Amygdala (tissue), 56 donors: ENCODE measurements around the gene ROBO1.
A peak's percentile ranks its signal among the peaks of the same experiment; 100 is the strongest.

Experiments
- DNase-seq, 56 donors: peaks; one replicate each; lab custom pipeline; 2025; lab: John Stamatoyannopoulos, UW

ROBO1 gene

DNA sequence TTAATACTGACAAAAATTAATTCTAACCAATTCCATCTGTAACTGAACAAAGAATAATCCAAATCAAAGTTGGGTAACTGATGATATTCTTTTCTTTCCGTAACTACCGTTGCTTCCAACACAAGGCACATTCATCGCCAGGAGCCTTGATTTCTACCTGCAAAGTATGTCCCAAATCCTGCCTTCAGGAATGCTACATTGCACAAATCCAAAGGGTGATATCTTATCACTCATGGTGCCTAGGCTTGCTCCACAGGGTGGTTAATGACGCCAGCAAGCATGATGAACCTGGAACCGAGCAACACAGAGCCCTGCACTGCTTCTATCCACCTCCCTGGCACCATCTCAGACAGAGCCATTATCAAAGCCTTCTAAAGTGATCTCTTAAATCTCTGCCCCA is 772.7 kb downstream of the ROBO1 start:
- DNase-seq = no peak

DNA sequence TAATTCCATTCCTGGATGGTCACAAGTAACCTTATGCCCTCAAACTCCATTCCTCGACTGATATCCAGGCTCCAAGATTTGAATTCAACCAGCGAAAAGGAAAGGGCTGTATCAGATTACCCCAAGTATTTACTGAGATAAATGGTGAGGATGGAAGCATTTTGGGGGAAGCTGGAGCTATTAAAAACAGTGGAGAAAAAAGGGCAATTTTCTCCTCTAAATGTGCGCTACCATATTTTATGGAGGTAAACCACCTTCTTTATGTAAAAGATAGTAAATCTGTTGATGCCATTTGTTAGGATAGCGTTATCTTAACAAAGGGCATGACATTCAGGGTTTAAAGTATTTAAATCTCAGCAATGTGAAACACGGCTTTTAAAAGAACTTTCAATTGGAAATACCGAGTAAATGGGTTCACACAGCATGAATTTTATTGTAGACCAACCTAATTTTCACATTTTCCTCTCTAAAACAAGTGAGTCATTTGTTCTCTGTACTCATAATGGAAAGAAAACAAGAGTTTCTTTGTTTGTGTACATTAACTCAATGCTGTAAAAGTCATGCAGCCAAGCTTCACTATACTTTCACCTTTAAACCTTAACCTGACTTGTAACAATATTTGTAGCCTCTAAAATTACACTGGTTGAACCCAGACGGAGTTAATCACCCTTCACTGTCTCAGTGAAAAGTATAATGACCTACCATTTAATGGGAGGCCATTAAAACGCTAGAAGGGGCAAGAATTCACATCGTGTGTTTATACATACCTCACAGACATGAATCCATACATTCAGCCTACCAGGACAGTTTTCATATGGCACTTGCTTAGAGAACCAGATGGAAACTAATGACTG is 773.4 kb downstream of the ROBO1 start:
- no peak for DNase-seq

GRCh38 chr3:78993375-78993774 is 774.4 kb downstream of the ROBO1 start:
- no peak for DNase-seq

GRCh38 chr3:78992830-78993229 is 775.0 kb downstream of the ROBO1 start:
- no peak for DNase-seq

DNA sequence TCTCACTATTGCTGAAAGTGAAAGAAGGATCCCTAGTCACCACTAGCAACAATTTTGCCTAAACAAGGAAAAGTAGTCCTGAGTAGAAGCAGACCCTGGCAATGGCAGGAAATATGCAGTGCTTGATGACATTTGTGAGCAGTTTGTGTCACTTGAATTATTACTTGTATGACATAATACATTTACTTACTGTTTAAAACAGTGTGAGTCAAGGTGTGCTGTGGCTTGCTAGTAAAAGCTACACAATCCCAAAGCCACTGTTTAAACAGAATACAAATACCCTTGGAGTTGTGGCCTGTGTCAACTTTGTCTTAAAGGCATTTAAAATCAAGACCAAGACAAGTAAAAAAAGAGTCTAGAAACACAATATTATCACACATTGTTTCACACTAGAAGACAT is 775.4 kb downstream of the ROBO1 start:
- no peak for DNase-seq

- DNase-seq = no peak
Measured at GRCh38 chr3:78991656-78992055, 776.1 kb downstream of the ROBO1 start.

- no peak for DNase-seq
Measured at GRCh38 chr3:78990156-78990555, 777.6 kb downstream of the ROBO1 start.

DNA sequence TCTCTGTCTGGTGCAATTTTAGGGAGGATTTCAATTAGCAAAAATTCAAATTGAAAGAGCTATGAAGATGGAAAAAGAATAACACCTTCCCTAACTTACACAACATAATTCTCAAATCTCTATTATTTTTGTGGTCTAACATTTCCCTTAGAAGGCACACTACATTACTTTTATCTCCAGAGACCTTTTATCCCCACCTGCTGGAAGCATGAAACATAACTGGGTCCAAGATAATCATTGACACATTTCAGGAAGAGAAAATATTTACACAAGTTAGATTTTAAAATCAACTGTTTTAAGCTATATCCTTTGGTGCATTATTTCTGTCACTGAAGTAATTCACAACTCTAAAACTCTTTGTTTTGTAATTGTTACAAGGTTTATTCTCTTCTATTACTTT is 779.5 kb downstream of the ROBO1 start:
- DNase-seq = no peak

- no peak for DNase-seq
Measured at GRCh38 chr3:78986416-78987101, 781.2 kb downstream of the ROBO1 start.

DNA sequence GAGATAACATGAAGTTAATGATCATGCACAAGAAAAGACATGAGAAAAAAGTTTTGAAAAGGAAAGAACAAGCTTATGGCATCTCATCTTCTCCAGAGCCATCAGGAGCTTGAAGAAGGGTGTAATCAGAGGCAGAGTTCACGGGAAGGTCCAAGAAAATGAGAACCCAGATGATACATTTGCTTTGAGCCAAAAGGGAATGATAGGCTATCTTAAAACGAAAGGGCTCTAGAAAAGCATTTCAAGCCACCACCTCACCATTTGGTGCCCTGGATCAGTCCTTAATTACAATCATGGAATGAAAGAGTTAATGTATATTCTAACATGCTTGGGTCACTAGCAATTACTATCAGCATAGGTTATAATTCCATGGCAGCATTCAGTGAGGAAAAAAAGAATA is 781.8 kb downstream of the ROBO1 start:
- DNase-seq = no peak

GRCh38 chr3:78979028-78979427 is 788.8 kb downstream of the ROBO1 start:
- DNase-seq = no peak

- DNase-seq = no peak
Measured at GRCh38 chr3:78978037-78978436, 789.8 kb downstream of the ROBO1 start.

- no peak for DNase-seq
Measured at GRCh38 chr3:78977073-78977472, 790.7 kb downstream of the ROBO1 start.

GRCh38 chr3:78976200-78976599 is 791.6 kb downstream of the ROBO1 start:
- no peak for DNase-seq

DNA sequence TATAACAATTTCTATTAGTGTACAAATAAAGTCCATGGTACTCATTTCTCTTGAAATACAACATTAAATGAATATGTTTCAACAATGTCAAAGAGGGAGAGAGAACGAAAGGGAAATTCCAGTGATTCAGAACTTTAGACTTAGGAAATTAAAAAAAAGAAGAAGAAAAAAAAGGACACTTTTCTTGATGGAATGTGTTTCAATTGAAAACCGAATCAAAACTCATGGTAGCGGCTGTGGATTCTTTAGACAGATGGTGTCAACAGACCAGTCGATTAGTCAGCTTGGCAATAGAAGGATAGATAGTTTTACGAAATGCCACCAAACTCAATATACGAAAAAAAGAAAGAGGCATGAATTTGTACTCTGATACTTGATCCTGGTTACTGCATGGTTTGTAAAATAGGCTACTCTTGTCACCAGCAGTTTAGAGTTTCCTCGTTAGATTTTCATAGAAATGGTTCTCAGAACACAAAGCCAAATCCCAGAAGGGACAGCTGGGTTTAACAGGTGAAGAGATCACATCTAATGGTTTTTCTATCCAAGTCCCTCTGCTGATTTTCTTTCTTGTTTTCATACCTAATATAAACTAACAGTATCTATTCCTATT is 793.5 kb downstream of the ROBO1 start:
- DNase-seq = no peak

DNA sequence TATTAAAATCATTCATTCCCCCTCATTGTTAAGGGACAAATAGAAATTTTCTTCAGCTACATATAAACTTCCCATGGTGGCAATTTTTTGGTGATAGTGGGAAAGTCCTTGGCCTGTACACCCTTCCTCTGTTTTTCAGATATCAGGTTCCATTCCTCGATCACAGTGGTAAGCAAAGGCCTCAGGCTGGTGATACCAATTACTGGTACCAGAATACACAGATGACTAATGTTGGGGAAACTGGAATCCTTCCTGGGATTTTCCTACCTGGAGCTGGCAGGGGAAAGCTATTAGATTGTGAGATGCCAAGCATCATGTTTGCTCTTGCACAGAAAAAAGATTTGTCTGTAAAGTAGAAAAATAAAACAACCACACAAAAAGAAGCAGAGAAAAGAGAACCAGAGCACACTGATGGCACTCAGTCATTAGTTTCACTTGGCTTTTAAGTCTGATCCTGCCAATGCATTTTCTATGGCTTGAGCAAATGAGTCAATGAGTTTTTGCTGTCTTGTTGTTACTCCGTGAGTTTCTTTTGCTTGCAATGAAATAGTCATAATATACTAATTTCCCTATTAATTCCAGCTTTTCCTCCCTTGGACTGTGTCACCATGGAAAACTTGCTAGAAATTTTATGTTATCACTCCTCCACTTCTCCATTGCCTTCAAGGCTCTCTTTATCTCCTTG is 795.0 kb downstream of the ROBO1 start:
- DNase-seq = no peak

GRCh38 chr3:78970656-78971055 is 797.1 kb downstream of the ROBO1 start:
- no peak for DNase-seq

- peak in 25 of 56 donors; percentile 7 to 68 (median 34) for DNase-seq
Measured at GRCh38 chr3:78969483-78969882, 798.3 kb downstream of the ROBO1 start.

- DNase-seq = no peak
Measured at GRCh38 chr3:78967061-78967460, 800.7 kb downstream of the ROBO1 start.

DNA sequence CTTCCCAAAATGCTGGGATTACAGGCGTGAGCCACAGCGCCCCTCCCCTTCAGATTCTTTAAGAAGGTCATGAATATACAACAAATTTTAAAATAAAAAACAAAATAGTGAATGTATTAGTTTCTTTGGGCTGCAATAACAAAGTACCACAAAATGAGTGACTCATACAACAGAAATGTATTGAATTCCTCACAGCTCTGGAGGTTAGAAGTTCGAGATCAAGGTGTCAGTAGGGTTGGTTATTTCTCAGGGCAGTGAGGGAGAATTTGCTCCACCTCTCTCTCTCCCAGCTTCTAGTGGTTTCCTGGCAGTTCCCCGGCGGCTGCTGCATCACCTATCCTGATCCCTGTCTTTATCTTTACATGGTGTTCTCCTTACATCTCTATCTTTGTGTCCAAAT is 804.0 kb downstream of the ROBO1 start:
- DNase-seq = no peak

DNA sequence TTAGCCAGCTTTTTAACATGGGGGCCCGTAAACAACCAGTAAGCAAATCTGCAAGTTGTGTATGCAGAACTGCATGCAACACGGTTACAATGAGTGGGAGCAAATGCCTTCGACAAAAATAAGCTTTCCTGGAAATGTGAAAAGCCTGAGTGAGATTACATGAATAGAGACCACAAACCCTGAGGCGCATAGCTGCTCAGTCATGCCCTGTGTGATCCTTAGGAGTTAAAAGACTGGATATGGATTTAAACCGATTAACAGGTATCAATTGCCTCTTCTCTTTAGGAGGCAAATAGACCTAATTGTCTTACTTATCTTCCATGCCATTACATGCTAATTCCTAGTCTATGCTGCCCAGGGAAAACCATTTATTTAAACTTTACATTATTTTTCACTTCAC is 810.3 kb downstream of the ROBO1 start:
- no peak for DNase-seq
